GM10266 (cell line): ENCODE measurements around the gene DVL2.

Source experiments
- DNase-seq: peaks from one replicate; pipeline ENCODE4 v3.0.0; 2012; ENCODE audit errors: extremely low spot score
- CTCF ChIP-seq: IDR thresholded peaks from 2 replicates; pipeline ENCODE4 v1.5.1; 2012; ENCODE audit warnings: mild to moderate bottlenecking, low read depth; ENCODE audit not compliant: control insufficient read depth, insufficient read depth; ENCODE audit errors: missing control alignments

DVL2 gene

GRCh38 chr17:7241090-7241733 lies 6.9 kb upstream of the DVL2 start:
- DNase-seq = no peak
- TF ChIP-seq CTCF = no peak

GRCh38 chr17:7240375-7240774 lies 6.1 kb upstream of the DVL2 start:
- DNase-seq = no peak

GRCh38 chr17:7239091-7240027 lies 5.0 kb upstream of the DVL2 start, which contains the start of gene PHF23:
PHF23 (minus strand) TSS chr17:7239457; CDS start chr17:7239279, 178 bp downstream.
- DNase-seq = peak; percentile 99
- no peak for TF ChIP-seq CTCF

More at GRCh38 chr17:7240375-7240774, 6.1 kb upstream of the DVL2 start:
- TF ChIP-seq CTCF = no peak

GRCh38 chr17:7238420-7239090 lies 4.2 kb upstream of the DVL2 start:
- DNase-seq = no peak
- TF ChIP-seq CTCF = no peak

GRCh38 chr17:7237761-7238419 lies 3.6 kb upstream of the DVL2 start:
- no peak for TF ChIP-seq CTCF
- DNase-seq = peak; percentile 91

GRCh38 chr17:7237266-7237760 lies 3.0 kb upstream of the DVL2 start:
- DNase-seq = no peak

More at GRCh38 chr17:7237266-7237760, 3.0 kb upstream of the DVL2 start:
- TF ChIP-seq CTCF = no peak
